Liver (tissue), 3 donors: Measurements from ENCODE around the gene THADA.

Experiments used
- FOXA1 ChIP-seq: IDR thresholded peaks from 2 replicates; pipeline ENCODE4 v1.6.1; 2016; ENCODE audit warnings: antibody characterized with exemption
- GABPA ChIP-seq, 2 donors: IDR thresholded peaks in 1 of 2; conservative IDR thresholded peaks in 1 of 2; 2 replicates each; pipeline ENCODE4 v1.6.1; 2016; ENCODE audit warnings: antibody characterized with exemption in 2 of 2, mild to moderate bottlenecking in 1 of 2, moderate library complexity in 1 of 2
- JUND ChIP-seq, 2 donors: IDR thresholded peaks; 2 replicates each; pipeline ENCODE4 v1.6.1; 2016; ENCODE audit warnings: antibody characterized with exemption in 2 of 2
- NR2F2 ChIP-seq: IDR thresholded peaks from 2 replicates; pipeline ENCODE4 v1.6.1; 2016; ENCODE audit warnings: antibody characterized with exemption
- RAD21 ChIP-seq, 2 donors: IDR thresholded peaks; 2 replicates each; pipeline ENCODE4 v1.6.1; 2016; ENCODE audit warnings: antibody characterized with exemption in 2 of 2, mild to moderate bottlenecking in 2 of 2
- SP1 ChIP-seq: IDR thresholded peaks from 2 replicates; pipeline ENCODE4 v1.6.1; 2018; ENCODE audit warnings: antibody characterized with exemption, mild to moderate bottlenecking
- TAF1 ChIP-seq: conservative IDR thresholded peaks from 2 replicates; pipeline ENCODE4 v1.6.1; 2016; ENCODE audit warnings: antibody characterized with exemption, mild to moderate bottlenecking
- TF ChIP-seq, protein P1 (sequence below): fragments of 150-350 bp; IDR thresholded peaks from 2 replicates; pipeline ENCODE4 v1.5.1; 2017; ENCODE audit warnings: improper control_type of control experiment, low read depth, low read length; ENCODE audit not compliant: missing input control
- TF ChIP-seq, protein P2 (sequence below): IDR thresholded peaks from 2 replicates; pipeline ENCODE4 v1.6.1; 2016; ENCODE audit warnings: antibody characterized with exemption, mild to moderate bottlenecking
- TF ChIP-seq, protein P3 (sequence below): IDR thresholded peaks from 2 replicates; pipeline ENCODE4 v1.6.1; 2016; ENCODE audit warnings: antibody characterized with exemption
- donor health status: healthy.
- donor health status: healthy.

DNA sequence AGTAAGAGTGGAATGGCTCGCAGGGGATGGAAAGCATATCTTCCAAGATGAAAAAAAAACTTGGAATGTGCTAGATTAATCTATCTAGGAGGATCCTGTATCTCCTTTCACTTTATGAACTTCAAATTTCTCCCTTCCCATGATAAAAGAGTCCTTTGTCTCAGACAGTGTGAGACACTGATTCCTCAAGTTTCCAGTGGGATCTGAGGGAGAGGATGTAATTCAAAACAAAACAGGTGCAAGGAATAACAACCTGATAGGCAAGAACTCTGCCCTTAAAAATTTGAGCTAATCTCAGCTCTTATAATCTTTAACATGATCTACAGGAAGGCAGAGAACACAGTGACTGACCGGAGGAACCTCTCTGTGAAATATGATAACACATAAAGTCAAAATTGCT lies 207.5 kb downstream of the THADA start:
- TF ChIP-seq, protein P1, sequence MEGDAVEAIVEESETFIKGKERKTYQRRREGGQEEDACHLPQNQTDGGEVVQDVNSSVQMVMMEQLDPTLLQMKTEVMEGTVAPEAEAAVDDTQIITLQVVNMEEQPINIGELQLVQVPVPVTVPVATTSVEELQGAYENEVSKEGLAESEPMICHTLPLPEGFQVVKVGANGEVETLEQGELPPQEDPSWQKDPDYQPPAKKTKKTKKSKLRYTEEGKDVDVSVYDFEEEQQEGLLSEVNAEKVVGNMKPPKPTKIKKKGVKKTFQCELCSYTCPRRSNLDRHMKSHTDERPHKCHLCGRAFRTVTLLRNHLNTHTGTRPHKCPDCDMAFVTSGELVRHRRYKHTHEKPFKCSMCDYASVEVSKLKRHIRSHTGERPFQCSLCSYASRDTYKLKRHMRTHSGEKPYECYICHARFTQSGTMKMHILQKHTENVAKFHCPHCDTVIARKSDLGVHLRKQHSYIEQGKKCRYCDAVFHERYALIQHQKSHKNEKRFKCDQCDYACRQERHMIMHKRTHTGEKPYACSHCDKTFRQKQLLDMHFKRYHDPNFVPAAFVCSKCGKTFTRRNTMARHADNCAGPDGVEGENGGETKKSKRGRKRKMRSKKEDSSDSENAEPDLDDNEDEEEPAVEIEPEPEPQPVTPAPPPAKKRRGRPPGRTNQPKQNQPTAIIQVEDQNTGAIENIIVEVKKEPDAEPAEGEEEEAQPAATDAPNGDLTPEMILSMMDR: no peak
- no peak for TF ChIP-seq SP1
- no peak for TF ChIP-seq TAF1
- TF ChIP-seq, protein P2, sequence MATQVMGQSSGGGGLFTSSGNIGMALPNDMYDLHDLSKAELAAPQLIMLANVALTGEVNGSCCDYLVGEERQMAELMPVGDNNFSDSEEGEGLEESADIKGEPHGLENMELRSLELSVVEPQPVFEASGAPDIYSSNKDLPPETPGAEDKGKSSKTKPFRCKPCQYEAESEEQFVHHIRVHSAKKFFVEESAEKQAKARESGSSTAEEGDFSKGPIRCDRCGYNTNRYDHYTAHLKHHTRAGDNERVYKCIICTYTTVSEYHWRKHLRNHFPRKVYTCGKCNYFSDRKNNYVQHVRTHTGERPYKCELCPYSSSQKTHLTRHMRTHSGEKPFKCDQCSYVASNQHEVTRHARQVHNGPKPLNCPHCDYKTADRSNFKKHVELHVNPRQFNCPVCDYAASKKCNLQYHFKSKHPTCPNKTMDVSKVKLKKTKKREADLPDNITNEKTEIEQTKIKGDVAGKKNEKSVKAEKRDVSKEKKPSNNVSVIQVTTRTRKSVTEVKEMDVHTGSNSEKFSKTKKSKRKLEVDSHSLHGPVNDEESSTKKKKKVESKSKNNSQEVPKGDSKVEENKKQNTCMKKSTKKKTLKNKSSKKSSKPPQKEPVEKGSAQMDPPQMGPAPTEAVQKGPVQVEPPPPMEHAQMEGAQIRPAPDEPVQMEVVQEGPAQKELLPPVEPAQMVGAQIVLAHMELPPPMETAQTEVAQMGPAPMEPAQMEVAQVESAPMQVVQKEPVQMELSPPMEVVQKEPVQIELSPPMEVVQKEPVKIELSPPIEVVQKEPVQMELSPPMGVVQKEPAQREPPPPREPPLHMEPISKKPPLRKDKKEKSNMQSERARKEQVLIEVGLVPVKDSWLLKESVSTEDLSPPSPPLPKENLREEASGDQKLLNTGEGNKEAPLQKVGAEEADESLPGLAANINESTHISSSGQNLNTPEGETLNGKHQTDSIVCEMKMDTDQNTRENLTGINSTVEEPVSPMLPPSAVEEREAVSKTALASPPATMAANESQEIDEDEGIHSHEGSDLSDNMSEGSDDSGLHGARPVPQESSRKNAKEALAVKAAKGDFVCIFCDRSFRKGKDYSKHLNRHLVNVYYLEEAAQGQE: no peak
- no peak for TF ChIP-seq FOXA1
- no peak for TF ChIP-seq NR2F2
- no peak for TF ChIP-seq JUND (IDR thresholded peaks at IDR 0.05)
- no peak for TF ChIP-seq RAD21 (IDR thresholded peaks at IDR 0.05)
- TF ChIP-seq, protein P3, sequence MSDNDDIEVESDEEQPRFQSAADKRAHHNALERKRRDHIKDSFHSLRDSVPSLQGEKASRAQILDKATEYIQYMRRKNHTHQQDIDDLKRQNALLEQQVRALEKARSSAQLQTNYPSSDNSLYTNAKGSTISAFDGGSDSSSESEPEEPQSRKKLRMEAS: no peak
- TF ChIP-seq GABPA (IDR thresholded peaks at IDR 0.05 in 1 of 2, conservative IDR thresholded peaks at IDR 0.05 in 1 of 2): no peak
